DND-41 (cell line): ENCODE results near the gene KRT28.

ENCODE experiments used
- CTCF ChIP-seq: IDR thresholded peaks from 2 replicates; pipeline ENCODE4 v1.5.1; 2012; ENCODE audit warnings: borderline replicate concordance, low read length, moderate library complexity, mild to moderate bottlenecking; ENCODE audit not compliant: poor library complexity, severe bottlenecking; ENCODE audit errors: extremely low read depth
- EZH2 ChIP-seq: IDR thresholded peaks from 3 replicates; pipeline ENCODE4 v1.6.1; 2012; ENCODE audit warnings: borderline replicate concordance, low read depth, mild to moderate bottlenecking, moderate library complexity, low read length, inconsistent platforms; ENCODE audit not compliant: severe bottlenecking

- TF ChIP-seq CTCF (no peak), EZH2 (no peak)
Observed at GRCh38 chr17:40796846-40797245, 2.9 kb downstream of the KRT28 start.
